ENCODE data around the gene SPRR5. TPM values are rescaled to one million over a fixed set of nuclear protein-coding genes. Genes with fewer than 3 reads are reported as not detected.

Gene SPRR5
- total and polyA plus RNA-seq, 9 of the 15 experiments (the other 6 are each of a cell fraction or from before 2014, with no cell fraction given): not detected

DNA sequence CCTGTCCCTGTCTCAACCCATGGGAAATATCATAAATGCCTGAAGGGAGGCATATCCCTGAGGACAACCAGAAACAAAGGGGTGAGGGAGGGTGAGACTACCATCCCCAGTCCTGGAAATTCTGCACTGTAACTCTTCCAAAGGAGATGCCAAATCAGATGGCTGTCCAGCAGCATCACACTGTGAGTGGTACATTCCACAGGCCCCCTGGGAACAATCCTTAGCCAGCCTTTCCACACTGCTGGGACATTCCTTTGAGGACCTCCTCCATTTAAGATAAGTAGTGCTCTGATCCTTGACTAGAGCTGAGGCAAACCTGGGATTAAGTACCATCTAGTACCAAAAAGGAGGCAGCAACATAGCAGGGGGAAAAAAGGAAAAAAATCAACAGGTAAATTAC lies 27.9 kb upstream of the SPRR5 start:
- intact Hi-C loops (cut with micrococcal nuclease): loop anchor here (5.0 kb wide), 1 partner anchor 42 kb away; the partner anchor contains the start of gene SMCP

DNA sequence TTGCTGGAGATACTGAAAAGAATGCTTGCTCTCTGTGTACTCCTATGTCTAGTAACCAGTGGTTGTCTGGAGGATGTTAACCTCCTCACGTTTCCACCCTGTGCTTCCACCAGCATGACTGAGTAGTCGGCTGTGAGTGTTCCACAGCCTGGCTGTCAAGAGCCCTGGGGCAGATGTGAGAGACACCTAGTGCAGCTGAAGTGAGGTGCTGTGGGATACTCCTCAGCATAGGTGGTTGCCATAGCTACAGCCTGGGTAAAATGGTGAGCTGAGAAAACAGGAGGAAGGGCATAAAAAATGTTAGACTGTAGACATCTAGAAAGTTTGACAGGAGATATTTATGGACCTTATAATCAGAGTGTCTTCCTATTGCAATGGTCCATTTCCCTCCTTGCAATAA lies 22.8 kb upstream of the SPRR5 start:
- Histone ChIP-seq H3K9me1 (ENCODE audit: control insufficient read depth, insufficient read depth, low read length) (no peaks in the 10 kb centered on the region), H3K27me3 (ENCODE audit: control insufficient read depth in 2 of 2, insufficient read depth in 2 of 2, low read length in 2 of 2) (peaks cover 2 to 5% of the 10 kb centered on the region in 2 experiments; a peak in 2 of 5 replicates), H3K27ac (ENCODE audit: extremely low read depth, low read depth, low read length) (no peak overlapping the region), H3K79me2 (ENCODE audit: control insufficient read depth, insufficient read depth, low read length) (no peaks in the 10 kb centered on the region), H3K36me3 (ENCODE audit: control insufficient read depth, insufficient read depth, low read length) (no peaks in the 10 kb centered on the region), H3K9me3 (replicated peaks; ENCODE audit: control insufficient read depth, insufficient read depth, low read depth, low read length) (no peaks in the 10 kb centered on the region), H4K20me1 (replicated peaks; ENCODE audit: control insufficient read depth, insufficient read depth, low read length) (no peaks in the 10 kb centered on the region; the same call in 1 of the 2 replicates), H2AFZ (ENCODE audit: low read depth, low read length) (no peak overlapping the region), H3K4me1 (replicated peaks in 1 of 2; ENCODE audit: control insufficient read depth in 2 of 2, insufficient read depth in 2 of 2, low read length in 2 of 2) (no peaks in the 10 kb centered on the region), H3K9ac (ENCODE audit: insufficient read depth in 1 of 2, low read depth in 2 of 2, low read length in 2 of 2) (no peak overlapping the region), H3K4me3 (no peak overlapping the region), H3K4me2 (ENCODE audit: insufficient read depth, low read length) (no peak overlapping the region)
- FAIRE-seq (no peak), ATAC-seq (no peak), DNase-seq (ENCODE audit: extremely low read depth in 1 of 4, low spot score in 3 of 4) (no peak)
- WGBS (ENCODE audit: insufficient coverage, low coverage, missing lambda C conversion rate): 0% methylated on average over 2 of the region's 2 CpGs
- TF ChIP-seq EGR1 (conservative IDR thresholded peaks at IDR 0.05) (no peak), RFX1 (IDR thresholded peaks at IDR 0.05) (peak; percentile 57; the same call in 1 of the 2 replicates)
- CTCF ChIA-PET (ENCODE audit: low intra/inter-chr PET ratio): no interaction called here
- intact Hi-C loops (cut with micrococcal nuclease) (no loop called here), in situ Hi-C loops (cut with MboI) (no loop called here)
- POLR2A ChIA-PET: no interaction called here
- BruUV-seq (replicated peaks): no TSS peak

More for the DNA sequence above, 27.9 kb upstream of the SPRR5 start:
- H3K79me2 ChIP-seq (ENCODE audit: control insufficient read depth, insufficient read depth, low read length): no peaks in the 10 kb centered on the region
- no peak for DNase-seq (ENCODE audit: extremely low read depth in 1 of 4, low spot score in 3 of 4)
- H2AFZ ChIP-seq (ENCODE audit: low read depth, low read length): no peak overlapping the region
- no peak overlapping the region for H3K4me3 ChIP-seq
- ChIA-PET CTCF (ENCODE audit: low intra/inter-chr PET ratio) (interaction anchor here (0.7 kb wide), 1 partner anchor 201 kb away, joined by 3 read pairs; no protein-coding TSS in a partner anchor), POLR2A (no interaction called here)
- no peak for ATAC-seq
- no peak for FAIRE-seq
- no peaks in the 10 kb centered on the region for H3K4me1 ChIP-seq (replicated peaks in 1 of 2; ENCODE audit: control insufficient read depth in 2 of 2, insufficient read depth in 2 of 2, low read length in 2 of 2)
- no peak overlapping the region for H3K27ac ChIP-seq (ENCODE audit: extremely low read depth, low read depth, low read length)
- H3K36me3 ChIP-seq (ENCODE audit: control insufficient read depth, insufficient read depth, low read length): no peaks in the 10 kb centered on the region
- H3K4me2 ChIP-seq (ENCODE audit: insufficient read depth, low read length): no peak overlapping the region
- TF ChIP-seq, protein P1, sequence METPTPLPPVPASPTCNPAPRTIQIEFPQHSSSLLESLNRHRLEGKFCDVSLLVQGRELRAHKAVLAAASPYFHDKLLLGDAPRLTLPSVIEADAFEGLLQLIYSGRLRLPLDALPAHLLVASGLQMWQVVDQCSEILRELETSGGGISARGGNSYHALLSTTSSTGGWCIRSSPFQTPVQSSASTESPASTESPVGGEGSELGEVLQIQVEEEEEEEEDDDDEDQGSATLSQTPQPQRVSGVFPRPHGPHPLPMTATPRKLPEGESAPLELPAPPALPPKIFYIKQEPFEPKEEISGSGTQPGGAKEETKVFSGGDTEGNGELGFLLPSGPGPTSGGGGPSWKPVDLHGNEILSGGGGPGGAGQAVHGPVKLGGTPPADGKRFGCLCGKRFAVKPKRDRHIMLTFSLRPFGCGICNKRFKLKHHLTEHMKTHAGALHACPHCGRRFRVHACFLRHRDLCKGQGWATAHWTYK (CRISPR knock-in tag; IDR thresholded peaks at IDR 0.05): no peak
- peaks cover 1 to 2% of the 10 kb centered on the region in 2 experiments; a peak in 2 of 5 replicates for H3K27me3 ChIP-seq (ENCODE audit: control insufficient read depth in 2 of 2, insufficient read depth in 2 of 2, low read length in 2 of 2)
- H3K9me3 ChIP-seq (replicated peaks; ENCODE audit: control insufficient read depth, insufficient read depth, low read depth, low read length): no peaks in the 10 kb centered on the region
- no peaks in the 10 kb centered on the region for H3K9me1 ChIP-seq (ENCODE audit: control insufficient read depth, insufficient read depth, low read length)
- in situ Hi-C loops (cut with MboI): no loop called here
- H3K9ac ChIP-seq (ENCODE audit: insufficient read depth in 1 of 2, low read depth in 2 of 2, low read length in 2 of 2): no peak overlapping the region
- no TSS peak for BruUV-seq (replicated peaks)
- no peaks in the 10 kb centered on the region; the same call in 1 of the 2 replicates for H4K20me1 ChIP-seq (replicated peaks; ENCODE audit: control insufficient read depth, insufficient read depth, low read length)

Data from K562 (cell line).